ENCODE results near the gene SYT12.
"Not testable (repeated sequence)": the region's sequence is repeated elsewhere in the genome, so short reads cannot be mapped to it uniquely, and the experiment has no call there.

Gene SYT12

GRCh38 chr11:67001332-67001731 is 21.6 kb upstream of the SYT12 start:
- no peak overlapping the region for H3K27ac ChIP-seq
- TF ChIP-seq CTCF (IDR thresholded peaks at IDR 0.05): no peak
- TF ChIP-seq ZFX (IDR thresholded peaks at IDR 0.05; ENCODE audit: borderline replicate concordance): no peak

DNA sequence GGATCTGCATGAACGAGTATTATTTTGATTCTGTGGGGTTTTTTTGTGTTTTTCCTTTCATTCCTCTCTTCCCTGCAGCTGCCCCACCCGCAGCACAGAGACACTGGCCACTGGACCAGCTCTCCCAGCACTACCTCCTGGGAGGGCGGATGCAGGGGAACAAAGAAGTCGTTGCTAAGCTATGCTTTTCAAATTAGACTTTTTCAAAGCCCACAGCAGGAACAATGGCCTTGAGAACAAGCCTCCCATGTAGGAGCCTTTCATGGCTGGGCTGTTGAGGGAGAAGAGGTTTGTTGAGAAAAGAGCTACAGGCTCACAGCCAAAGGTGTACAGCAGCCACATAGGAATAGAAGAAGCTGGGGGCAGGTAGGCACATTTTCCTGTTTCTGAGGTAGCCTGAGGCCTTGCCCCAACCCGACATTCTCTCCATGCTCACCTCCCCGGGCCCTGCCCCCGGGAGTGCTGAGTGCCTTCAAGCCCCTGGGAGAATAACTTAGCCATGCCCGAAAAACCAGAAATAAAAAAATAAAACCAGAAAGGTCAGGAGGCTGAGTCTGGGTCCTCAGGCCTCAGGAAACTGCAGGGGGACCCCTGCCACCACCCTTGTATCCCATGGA is 20.5 kb upstream of the SYT12 start:
- H3K27ac ChIP-seq: no peak overlapping the region

DNA sequence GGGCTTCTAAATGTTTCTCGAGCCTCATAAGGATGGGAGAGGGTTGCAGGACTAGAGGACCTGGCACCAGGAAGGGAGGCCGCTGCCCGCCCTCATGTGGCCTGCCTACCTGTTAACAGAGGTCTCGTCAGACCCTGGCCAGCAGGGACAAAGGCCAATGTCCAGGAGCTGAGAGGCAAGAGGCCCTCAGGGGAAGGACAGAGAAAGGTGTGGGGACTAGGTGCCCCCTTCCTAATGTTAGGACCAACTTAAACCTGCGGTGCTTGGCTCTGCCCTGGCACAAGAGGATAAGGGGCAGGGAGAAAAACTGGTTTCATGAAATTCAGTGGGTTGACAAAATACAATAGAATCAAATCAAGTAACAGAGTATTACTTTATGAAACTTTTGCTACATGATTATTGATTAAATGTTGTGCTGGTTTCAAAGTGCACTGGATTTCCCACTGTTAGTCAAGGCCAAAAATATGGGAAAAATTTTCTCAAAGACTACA is 20.0 kb upstream of the SYT12 start:
- H3K27ac ChIP-seq: no peak overlapping the region
- no peak for TF ChIP-seq ZFX (IDR thresholded peaks at IDR 0.05; ENCODE audit: borderline replicate concordance)
- no peak for TF ChIP-seq CTCF (IDR thresholded peaks at IDR 0.05)

More for the DNA sequence above, 20.5 kb upstream of the SYT12 start:
- TF ChIP-seq CTCF (IDR thresholded peaks at IDR 0.05) (no peak), ZFX (IDR thresholded peaks at IDR 0.05; ENCODE audit: borderline replicate concordance) (no peak)

- H3K27ac ChIP-seq: not testable (repeated sequence)
Observed at GRCh38 chr11:67005200-67005599, 17.7 kb upstream of the SYT12 start.

GRCh38 chr11:67006029-67006884 is 16.7 kb upstream of the SYT12 start:
- no peak overlapping the region for H3K27ac ChIP-seq

DNA sequence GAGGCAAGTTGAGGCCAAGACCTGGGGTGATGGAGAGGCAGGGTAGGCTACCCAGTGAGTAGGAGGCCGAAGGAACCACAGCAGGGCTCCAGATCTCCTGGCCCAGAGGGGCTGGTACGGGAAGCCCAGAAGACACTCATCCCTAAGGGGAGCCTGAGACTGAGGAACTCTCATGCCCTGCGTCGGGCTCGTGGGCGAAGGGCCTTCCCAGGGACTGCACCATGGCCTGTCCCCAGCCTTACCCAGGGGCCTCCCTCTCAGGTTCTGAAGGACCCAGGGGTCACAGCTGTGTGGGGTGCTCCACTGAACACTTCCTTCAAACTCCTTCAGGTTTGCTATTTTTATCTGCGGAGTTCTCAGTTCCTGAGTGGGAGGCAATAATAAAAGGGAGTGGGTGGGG is 15.8 kb upstream of the SYT12 start:
- no peak overlapping the region for H3K27ac ChIP-seq
- TF ChIP-seq CTCF (IDR thresholded peaks at IDR 0.05) (no peak), ZFX (IDR thresholded peaks at IDR 0.05; ENCODE audit: borderline replicate concordance) (no peak)

More at GRCh38 chr11:67006029-67006884, 16.7 kb upstream of the SYT12 start:
- TF ChIP-seq ZFX (IDR thresholded peaks at IDR 0.05; ENCODE audit: borderline replicate concordance): no peak
- no peak for TF ChIP-seq CTCF (IDR thresholded peaks at IDR 0.05)

DNA sequence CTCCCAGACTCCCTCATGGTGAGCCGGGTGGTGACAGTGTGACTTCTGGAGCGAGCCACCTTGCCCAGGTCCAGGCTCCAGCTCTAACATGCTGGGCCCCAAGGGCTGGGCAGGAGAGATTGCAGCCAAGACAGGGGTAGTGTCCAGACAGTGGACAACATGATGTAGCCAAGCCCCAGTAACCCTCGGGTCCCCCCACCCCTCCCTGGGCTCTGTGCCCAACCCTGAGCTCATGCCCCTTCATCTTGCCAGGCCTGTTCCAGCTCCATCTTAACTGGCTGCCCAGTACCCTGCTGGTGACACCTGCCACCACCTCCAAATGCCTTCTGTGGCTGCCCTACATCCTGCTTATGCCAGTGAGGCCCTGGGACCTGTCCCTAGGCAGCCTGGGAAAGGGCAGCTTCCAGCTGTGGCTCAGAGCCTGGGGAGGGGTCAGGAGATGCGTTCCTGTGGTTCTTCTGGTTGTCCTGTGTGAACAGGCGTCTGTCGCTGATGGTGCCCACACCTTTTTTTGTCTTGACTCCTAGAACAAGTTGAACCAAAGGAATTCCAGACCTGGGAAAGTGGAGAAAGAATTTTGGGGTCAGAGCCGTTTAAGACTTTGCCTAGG is 12.5 kb upstream of the SYT12 start:
- no peak overlapping the region for H3K27ac ChIP-seq
- TF ChIP-seq CTCF (IDR thresholded peaks at IDR 0.05): no peak
- no peak for TF ChIP-seq ZFX (IDR thresholded peaks at IDR 0.05; ENCODE audit: borderline replicate concordance)

Data from 22Rv1 (cell line).